Fibroblast of lung (primary cell): ENCODE results near the gene RFX5. TPM values are rescaled to one million over a fixed set of nuclear protein-coding genes. Genes with fewer than 3 reads are reported as not detected.

ENCODE experiments used
- DNase-seq, 2 donors: peaks; one replicate each; pipeline versions ENCODE4 v3.0.0 to v3.0.0-alpha.2; 2010; ENCODE audit warnings: low read depth in 2 of 2
- H2AFZ ChIP-seq: 2 replicates; pipeline ENCODE4 v1.5.1; 2012; ENCODE audit warnings: low read length, control low read depth, inconsistent platforms
- H3K27ac ChIP-seq: 2 replicates; pipeline ENCODE4 v1.5.1; 2011; ENCODE audit warnings: low read length, control low read depth; ENCODE audit not compliant: insufficient read depth
- H3K27me3 ChIP-seq: 2 replicates; pipeline ENCODE4 v1.5.1; 2011; ENCODE audit warnings: mild to moderate bottlenecking, low read length; ENCODE audit not compliant: control insufficient read depth, insufficient read depth
- H3K36me3 ChIP-seq: 2 replicates; pipeline ENCODE4 v1.5.1; 2011; ENCODE audit warnings: low read length; ENCODE audit not compliant: control insufficient read depth, insufficient read depth
- H3K4me1 ChIP-seq: 2 replicates; pipeline ENCODE4 v1.5.1; 2011; ENCODE audit warnings: low read length; ENCODE audit not compliant: control insufficient read depth, insufficient read depth; ENCODE audit errors: extremely low read depth
- H3K4me2 ChIP-seq: 2 replicates; pipeline ENCODE4 v1.5.1; 2011; ENCODE audit warnings: low read length, control low read depth; ENCODE audit not compliant: insufficient read depth; ENCODE audit errors: extremely low read depth
- H3K4me3 ChIP-seq, 4 experiments: fragments of 200-600 bp in 1 of 4; sonication (generic) in 1 of 4; replicated peaks in 1 of 4; 2 replicates each; pipeline ENCODE4 v1.5.1; 2011 to 2016; ENCODE audit warnings: low read length in 4 of 4, low read depth in 3 of 4, mild to moderate bottlenecking in 3 of 4, control low read depth in 2 of 4, inconsistent platforms in 1 of 4, mixed read lengths in 1 of 4; ENCODE audit not compliant: insufficient read depth in 1 of 4; ENCODE audit errors: control extremely low read depth in 1 of 4
- H3K79me2 ChIP-seq: 2 replicates; pipeline ENCODE4 v1.5.1; 2012; ENCODE audit warnings: mild to moderate bottlenecking, low read length, inconsistent platforms; ENCODE audit not compliant: control insufficient read depth, insufficient read depth
- H3K9ac ChIP-seq: 2 replicates; pipeline ENCODE4 v1.5.1; 2011; ENCODE audit warnings: mild to moderate bottlenecking, low read length, control low read depth; ENCODE audit not compliant: insufficient read depth
- H3K9me3 ChIP-seq: 2 replicates; pipeline ENCODE4 v1.5.1; 2012; ENCODE audit warnings: low read depth, low read length; ENCODE audit not compliant: control insufficient read depth, insufficient read depth
- H4K20me1 ChIP-seq: 2 replicates; pipeline ENCODE4 v1.5.1; 2011; ENCODE audit warnings: low read length; ENCODE audit not compliant: control insufficient read depth, insufficient read depth; ENCODE audit errors: extremely low read depth
- CTCF ChIP-seq, 2 donors: IDR thresholded peaks in 1 of 2; conservative IDR thresholded peaks in 1 of 2; 1 replicate in 1 of 2; 2 replicates in 1 of 2; pipeline ENCODE4 v1.5.1; 2011 to 2012; ENCODE audit warnings: low read length in 2 of 2, control low read depth in 1 of 2, inconsistent platforms in 1 of 2, low read depth in 1 of 2, mild to moderate bottlenecking in 1 of 2
- EZH2 ChIP-seq: IDR thresholded peaks from 2 replicates; pipeline ENCODE4 v1.5.1; 2012; ENCODE audit warnings: low read length, control low read depth, mild to moderate bottlenecking; ENCODE audit errors: missing control alignments
- polyA plus RNA-seq, 2 donors: library from polyadenylated mRNA; depleted of rRNA in 1 of 2; stranded (reverse) in 1 of 2; unstranded in 1 of 2; fragments of >200 nt; gene quantifications; 2 replicates each; pipeline ENCODE4 v1.2.1, GENCODE V29; 2011 to 2012; ENCODE audit warnings: missing spikeins in 1 of 2
- total RNA-seq: library from RNA; depleted of rRNA; stranded (reverse); fragments of >200 nt; gene quantifications from 2 replicates; pipeline ENCODE4 v1.2.1, GENCODE V29; 2014

Gene RFX5
- total and polyA plus RNA-seq, 2 donors (not counting 1 experiment from before 2014, with no cell fraction given) = 18.4 to 35.5 TPM

DNA sequence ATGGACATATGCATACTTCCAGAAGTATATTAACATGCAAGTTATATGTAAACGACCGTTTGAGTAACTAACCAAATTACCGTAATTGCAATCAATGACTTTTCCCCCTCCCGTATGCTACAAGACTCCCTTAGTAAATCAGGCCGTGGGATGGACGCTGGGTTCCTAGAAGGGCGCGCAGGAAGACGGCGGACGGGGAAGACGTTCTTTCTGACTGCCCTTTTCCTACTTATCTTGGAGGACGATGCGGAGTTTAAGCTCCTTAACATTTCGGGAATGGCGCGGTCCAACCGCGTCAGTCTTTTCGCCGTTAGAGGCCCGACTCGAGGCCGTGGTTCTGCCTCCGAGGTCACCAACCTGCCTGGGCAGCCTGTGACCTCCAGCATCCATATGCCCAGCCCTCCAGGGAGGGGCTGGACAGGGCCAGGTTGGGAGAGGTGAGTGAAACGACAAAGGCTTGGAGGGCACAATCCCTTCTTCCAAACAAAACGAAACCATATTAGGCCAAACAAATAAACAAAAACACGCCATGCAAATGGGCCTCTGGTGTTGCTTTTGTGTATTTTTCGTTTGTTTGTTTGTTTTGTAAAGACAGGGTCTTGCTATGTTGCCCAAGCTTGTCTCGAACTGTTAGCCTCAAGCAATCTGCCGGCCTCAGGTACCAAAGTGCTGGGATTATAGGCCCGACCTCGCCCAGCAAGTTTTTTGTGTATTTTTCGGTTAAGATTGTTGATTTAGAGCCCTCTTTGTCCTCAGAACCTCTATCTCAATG lies 19.0 kb downstream of the RFX5 start:
- peaks cover 3% of the 10 kb centered on the region for H3K36me3 ChIP-seq
- peak overlapping the region; percentile 93 for H3K27ac ChIP-seq
- no peaks in the 10 kb centered on the region for H3K9me3 ChIP-seq
- H2AFZ ChIP-seq = peak overlapping the region; percentile 92
- H3K79me2 ChIP-seq = peaks cover 34% of the 10 kb centered on the region
- peak overlapping the region; percentile 38 to 93 (median 92) for H3K4me3 ChIP-seq
- peak overlapping the region; percentile 41 for H3K9ac ChIP-seq
- no peak for DNase-seq
- H4K20me1 ChIP-seq = no peaks in the 10 kb centered on the region
- H3K27me3 ChIP-seq = no peaks in the 10 kb centered on the region
- peaks cover 5% of the 10 kb centered on the region for H3K4me1 ChIP-seq
- H3K4me2 ChIP-seq = peak overlapping the region; percentile 98
- TF ChIP-seq CTCF (conservative IDR thresholded peaks at IDR 0.05 in 1 of 2, IDR thresholded peaks at IDR 0.05 in 1 of 2; ENCODE audit: low read depth in 1 of 2, low read length in 2 of 2) (no peak), EZH2 (no peak)

DNA sequence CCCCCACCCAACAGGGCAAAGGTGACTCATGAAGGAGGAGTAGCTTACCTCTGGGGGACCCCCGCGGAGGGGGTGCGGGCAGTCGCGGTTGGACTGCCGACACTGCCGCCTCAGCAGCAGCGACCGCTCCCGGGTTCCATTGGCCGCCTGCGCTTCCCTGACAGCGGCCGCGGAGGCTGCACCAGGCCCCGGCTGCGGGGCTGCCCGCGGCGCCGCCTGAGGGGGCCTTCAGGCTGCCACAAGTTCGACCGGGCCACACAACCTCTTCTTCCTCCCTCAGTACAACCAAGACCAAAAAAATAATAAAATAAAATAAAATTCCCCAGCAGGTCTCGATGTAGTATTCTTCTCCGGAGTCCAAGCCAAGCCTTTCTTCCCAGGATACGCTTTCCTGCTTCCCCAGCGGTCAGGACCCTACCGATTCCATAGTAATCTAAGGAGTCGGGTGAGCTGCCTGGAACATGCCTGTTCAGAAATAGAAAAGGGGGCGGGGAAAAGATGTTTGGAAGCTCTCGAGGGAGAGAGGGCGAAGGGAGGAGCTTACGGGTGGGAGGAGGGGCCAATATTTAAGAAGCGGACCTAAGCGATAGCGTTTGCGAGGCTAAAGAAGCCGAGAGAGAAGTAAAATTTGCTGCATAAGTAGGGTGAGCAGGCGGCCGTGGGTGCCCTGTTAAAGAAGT lies 19.7 kb downstream of the RFX5 start, which contains the start of gene PI4KB:
PI4KB (minus strand) TSS at position 194 of the 680 bp plus-strand sequence. CDS start 10,935 bp downstream, outside the sequence.
- no peaks in the 10 kb centered on the region for H3K27me3 ChIP-seq
- peaks cover 3% of the 10 kb centered on the region for H3K36me3 ChIP-seq
- peak within 1 kb of the TSS; percentile 92 to 93 (median 93) for H3K4me3 ChIP-seq
- peak within 1 kb of the TSS; percentile 87 for H3K9ac ChIP-seq
- TF ChIP-seq CTCF (conservative IDR thresholded peaks at IDR 0.05 in 1 of 2, IDR thresholded peaks at IDR 0.05 in 1 of 2; ENCODE audit: low read depth in 1 of 2, low read length in 2 of 2) = no peak
- TF ChIP-seq EZH2 = no peak
- H3K4me2 ChIP-seq = peak within 1 kb of the TSS; percentile 98
- H3K79me2 ChIP-seq = peaks cover 36% of the 10 kb centered on the region
- no peaks in the 10 kb centered on the region for H4K20me1 ChIP-seq
- H3K9me3 ChIP-seq = no peaks in the 10 kb centered on the region
- peak within 1 kb of the TSS; percentile 92 for H2AFZ ChIP-seq
- DNase-seq = peak; percentile 97 to 99
- peaks cover 5% of the 10 kb centered on the region for H3K4me1 ChIP-seq
- peak within 1 kb of the TSS; percentile 93 for H3K27ac ChIP-seq

DNA sequence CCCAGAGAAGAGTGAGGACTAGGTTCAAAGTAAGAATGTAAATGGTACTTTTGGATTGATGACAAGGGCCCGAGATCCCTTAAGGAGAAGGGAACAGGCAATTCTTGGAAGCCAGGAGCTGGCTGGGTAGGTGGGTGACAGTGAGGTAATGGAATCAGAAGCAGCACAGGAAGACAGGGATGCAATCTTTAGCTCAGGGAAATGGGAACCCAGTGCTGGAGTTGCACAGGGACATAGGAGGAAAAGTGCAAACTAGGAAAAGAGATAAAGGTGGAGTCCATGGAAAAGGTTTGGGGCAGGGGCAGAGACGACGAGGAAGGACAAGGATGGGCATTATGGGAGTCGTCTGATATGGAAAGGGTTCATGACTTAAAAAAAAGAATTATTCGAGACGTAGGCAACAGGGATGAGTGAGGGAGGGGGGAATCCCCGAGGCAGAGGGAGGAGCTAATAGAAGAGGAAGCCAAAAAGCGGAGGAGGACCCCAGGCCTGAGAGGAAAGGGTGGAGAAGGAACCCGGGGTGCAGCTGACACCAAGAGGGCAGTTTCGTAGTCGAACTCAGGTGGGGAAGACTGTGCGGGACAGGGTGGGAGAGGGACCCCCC lies 20.3 kb downstream of the RFX5 start:
- Histone ChIP-seq H3K4me2 (peak overlapping the region; percentile 97), H3K4me1 (peaks cover 5% of the 10 kb centered on the region), H3K9ac (peak overlapping the region; percentile 87), H3K36me3 (peaks cover 6% of the 10 kb centered on the region), H3K27me3 (no peaks in the 10 kb centered on the region), H2AFZ (no peak overlapping the region), H4K20me1 (no peaks in the 10 kb centered on the region), H3K4me3 (peak overlapping the region; percentile 92 to 93 (median 93)), H3K27ac (peak overlapping the region; percentile 93), H3K9me3 (no peaks in the 10 kb centered on the region), H3K79me2 (peaks cover 41% of the 10 kb centered on the region)
- peak; percentile 42 to 56 for DNase-seq
- TF ChIP-seq EZH2 = no peak
- TF ChIP-seq CTCF (conservative IDR thresholded peaks at IDR 0.05 in 1 of 2, IDR thresholded peaks at IDR 0.05 in 1 of 2; ENCODE audit: low read depth in 1 of 2, low read length in 2 of 2) = no peak
